ENCODE measurements around the gene RTN4IP1.
A peak's percentile ranks its signal among the peaks of the same experiment; 100 is the strongest.
"Not testable (repeated sequence)": the region's sequence is repeated elsewhere in the genome, so short reads cannot be mapped to it uniquely, and the experiment has no call there.

The RTN4IP1 gene

DNA sequence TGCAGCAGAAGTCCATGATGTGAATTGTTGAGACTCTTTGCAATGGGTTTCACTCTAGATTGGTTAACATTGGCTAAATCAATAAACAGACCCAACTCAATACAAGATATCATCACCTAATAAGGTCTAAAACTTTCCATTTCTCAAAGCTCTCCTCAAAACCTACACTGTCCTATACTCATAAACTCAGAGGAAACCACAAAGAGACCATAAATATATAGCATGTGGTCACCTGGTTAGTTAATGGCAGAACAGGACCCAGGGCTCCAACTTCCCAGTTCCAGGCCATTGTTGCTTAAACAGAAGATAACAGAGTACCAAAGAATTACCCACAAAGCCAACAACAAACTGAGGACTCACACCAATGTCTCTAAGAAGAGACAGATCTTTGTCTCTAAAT lies 12.0 kb downstream of the RTN4IP1 start:
- H3K4me3 Mint-ChIP-seq = no peak overlapping the region
- peaks cover 22% of the 10 kb centered on the region for H3K4me1 Mint-ChIP-seq (ENCODE audit: low read depth)
- no peaks in the 10 kb centered on the region for H3K9me3 Mint-ChIP-seq
- no peak overlapping the region for H3K27ac Mint-ChIP-seq
- H3K36me3 Mint-ChIP-seq (ENCODE audit: low read depth) = peaks cover 27% of the 10 kb centered on the region
- no peaks in the 10 kb centered on the region for H3K27me3 Mint-ChIP-seq

DNA sequence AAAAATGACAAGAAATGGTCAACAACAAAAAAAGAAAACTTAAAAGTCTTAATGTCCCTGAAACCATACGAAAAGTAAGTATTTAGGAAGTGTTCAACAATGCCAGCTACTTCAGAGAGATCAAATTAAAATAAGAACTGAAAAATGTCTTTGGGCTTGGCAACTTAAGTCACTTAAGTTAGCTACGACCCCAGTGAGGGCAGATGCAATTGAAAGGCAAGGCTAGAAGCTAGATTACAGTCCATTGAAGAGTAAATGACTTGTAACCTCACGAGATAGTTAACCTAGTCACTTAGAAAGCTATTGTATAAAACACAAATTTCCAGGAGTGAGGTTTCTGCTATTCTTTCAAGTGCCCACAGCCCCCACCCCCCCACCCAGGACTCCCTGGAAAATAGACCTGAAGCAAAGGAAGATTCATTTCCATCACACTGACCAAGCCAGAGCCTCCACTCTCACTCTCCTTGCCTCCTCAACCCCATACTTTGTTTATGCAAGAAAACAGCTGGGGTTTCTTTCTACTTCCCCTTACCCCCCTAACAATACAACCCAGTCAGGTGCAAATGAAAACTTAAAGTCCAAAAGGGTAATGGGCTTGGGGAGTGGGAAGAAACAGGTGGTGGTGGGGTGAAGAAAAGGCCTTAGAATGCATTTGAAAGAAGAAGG lies 14.6 kb downstream of the RTN4IP1 start:
- no peak overlapping the region for H3K4me3 Mint-ChIP-seq
- peaks cover 22% of the 10 kb centered on the region for H3K4me1 Mint-ChIP-seq (ENCODE audit: low read depth)
- H3K27me3 Mint-ChIP-seq = no peaks in the 10 kb centered on the region

DNA sequence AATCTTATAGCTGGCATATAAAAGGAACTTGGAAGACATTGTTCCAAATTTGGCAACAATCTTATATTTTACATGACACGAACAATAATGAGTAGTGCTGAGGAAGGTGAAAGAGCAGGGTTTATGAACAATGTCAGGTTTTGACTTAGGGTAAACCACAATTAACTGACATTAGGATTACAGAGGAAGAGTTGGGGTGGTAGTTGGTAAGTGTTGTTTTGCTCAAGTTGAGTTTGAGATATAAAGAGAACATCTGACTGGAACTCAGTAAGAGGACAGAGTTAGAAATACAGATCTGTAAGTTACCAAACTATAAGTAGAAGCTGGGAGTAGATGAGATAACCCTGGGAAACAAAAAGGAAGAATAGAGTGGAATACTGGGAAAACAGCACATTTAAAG lies 15.1 kb downstream of the RTN4IP1 start:
- Mint-ChIP-seq H3K9me3 (no peaks in the 10 kb centered on the region), H3K27me3 (no peaks in the 10 kb centered on the region), H3K36me3 (ENCODE audit: low read depth) (peaks cover 23% of the 10 kb centered on the region), H3K4me1 (ENCODE audit: low read depth) (peaks cover 22% of the 10 kb centered on the region), H3K27ac (no peak overlapping the region), H3K4me3 (no peak overlapping the region)

More for the DNA sequence above, 14.6 kb downstream of the RTN4IP1 start:
- H3K27ac Mint-ChIP-seq = no peak overlapping the region
- H3K9me3 Mint-ChIP-seq = no peaks in the 10 kb centered on the region
- H3K36me3 Mint-ChIP-seq (ENCODE audit: low read depth) = peaks cover 23% of the 10 kb centered on the region

DNA sequence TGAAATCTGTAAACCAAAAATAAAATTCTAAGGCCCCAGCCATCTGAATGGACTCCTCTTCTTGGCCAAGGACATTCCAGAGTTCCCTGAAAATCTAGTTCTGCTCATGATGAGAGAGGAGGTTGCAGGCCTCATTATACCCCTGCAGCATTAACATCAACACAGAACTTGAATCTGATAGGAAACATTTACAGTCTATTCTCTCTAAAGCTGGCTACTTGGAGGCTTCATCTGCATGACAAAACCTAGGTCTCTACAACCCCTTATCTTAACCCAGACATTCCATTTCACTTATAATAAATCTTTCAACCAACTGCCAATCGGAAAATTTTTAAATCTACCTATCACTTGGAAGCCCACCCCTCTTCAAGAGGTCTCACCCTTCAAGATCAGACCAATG lies 15.7 kb downstream of the RTN4IP1 start:
- H3K4me3 Mint-ChIP-seq = no peak overlapping the region
- H3K36me3 Mint-ChIP-seq (ENCODE audit: low read depth) = peaks cover 17% of the 10 kb centered on the region
- H3K27me3 Mint-ChIP-seq = no peaks in the 10 kb centered on the region
- H3K9me3 Mint-ChIP-seq = no peaks in the 10 kb centered on the region
- H3K27ac Mint-ChIP-seq = no peak overlapping the region
- peaks cover 22% of the 10 kb centered on the region for H3K4me1 Mint-ChIP-seq (ENCODE audit: low read depth)

DNA sequence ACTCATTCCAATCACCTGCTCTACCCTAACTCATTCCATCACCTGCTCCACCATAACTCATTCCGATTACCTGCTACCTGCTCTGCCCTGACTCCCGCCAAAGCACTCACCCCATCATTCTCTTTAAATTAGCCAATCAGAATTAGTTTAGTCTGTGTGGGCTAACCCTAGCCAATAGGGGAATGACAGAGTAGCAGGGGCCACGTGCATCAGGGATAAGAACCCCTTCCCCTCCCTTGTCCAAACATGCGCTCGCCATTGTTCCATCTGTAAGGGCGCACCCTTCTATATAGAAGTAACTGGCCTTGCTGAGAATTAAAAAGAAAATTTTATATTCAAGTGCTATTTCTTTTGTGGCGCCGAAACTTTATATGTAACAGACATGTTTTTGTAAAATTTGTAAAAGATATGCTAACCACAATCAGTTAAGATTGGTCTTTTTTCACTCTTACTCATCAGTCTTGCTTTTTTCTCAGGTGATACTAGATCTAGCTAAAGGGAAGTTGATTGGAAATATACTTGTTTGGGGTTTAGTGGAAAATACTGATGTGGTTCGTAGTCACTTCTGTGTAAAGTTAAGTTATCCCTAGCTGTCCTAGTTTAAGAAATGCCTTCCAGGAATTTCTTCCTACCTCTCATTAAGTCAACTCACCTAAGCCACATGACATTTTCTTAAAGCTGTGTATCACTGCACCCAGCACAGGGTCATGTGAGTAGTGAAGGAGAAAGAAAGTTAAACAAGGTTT lies 16.5 kb downstream of the RTN4IP1 start:
- Mint-ChIP-seq H3K27me3 (no peaks in the 10 kb centered on the region), H3K27ac (peak overlapping the region; percentile 57), H3K9me3 (no peaks in the 10 kb centered on the region), H3K36me3 (ENCODE audit: low read depth) (peaks cover 13% of the 10 kb centered on the region), H3K4me1 (ENCODE audit: low read depth) (peaks cover 22% of the 10 kb centered on the region), H3K4me3 (no peak overlapping the region)

DNA sequence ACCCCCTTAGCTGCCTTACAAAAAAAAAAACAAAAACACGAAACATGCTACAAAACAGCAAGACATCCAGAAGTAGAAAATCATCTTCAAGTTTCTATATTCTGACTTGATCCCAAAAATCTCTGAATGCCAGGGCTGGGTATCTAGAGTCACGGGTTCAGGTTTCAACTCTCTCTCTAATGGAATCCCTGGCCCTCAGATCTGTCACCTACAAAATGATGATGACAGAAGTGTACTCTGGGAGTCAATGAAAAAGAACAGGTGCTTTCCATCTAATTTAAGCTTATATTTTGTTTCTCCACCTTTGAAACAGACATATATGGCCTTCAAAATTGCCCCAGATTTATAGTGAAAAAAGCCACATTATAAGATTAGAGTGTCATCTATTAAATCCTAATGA lies 18.3 kb downstream of the RTN4IP1 start:
- Mint-ChIP-seq H3K4me1 (ENCODE audit: low read depth) (peaks cover 22% of the 10 kb centered on the region), H3K4me3 (no peak overlapping the region), H3K27me3 (no peaks in the 10 kb centered on the region), H3K27ac (no peak overlapping the region), H3K9me3 (no peaks in the 10 kb centered on the region), H3K36me3 (ENCODE audit: low read depth) (peaks cover 21% of the 10 kb centered on the region)

DNA sequence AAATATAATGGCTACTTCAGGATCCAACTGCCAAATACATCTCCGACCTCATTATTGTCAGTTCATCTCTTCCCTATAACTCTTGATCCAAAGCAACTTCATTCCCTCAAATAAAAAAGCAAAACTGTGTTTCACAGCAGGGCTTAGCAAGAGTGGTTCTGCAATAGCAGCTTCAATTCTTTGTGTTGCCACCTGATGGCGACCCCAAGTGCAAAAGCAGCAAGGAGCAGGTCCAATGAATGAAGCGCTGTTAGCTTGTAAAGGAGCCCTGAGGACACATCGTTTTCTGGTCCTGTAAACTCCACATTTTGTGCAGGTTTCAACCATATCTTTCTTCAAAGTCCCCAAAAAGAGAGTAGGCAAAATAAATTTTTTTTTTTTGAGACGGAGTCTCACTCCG lies 19.6 kb downstream of the RTN4IP1 start:
- Mint-ChIP-seq H3K4me3 (no peak overlapping the region), H3K36me3 (ENCODE audit: low read depth) (peaks cover 21% of the 10 kb centered on the region), H3K4me1 (ENCODE audit: low read depth) (peaks cover 22% of the 10 kb centered on the region), H3K27ac (no peak overlapping the region), H3K9me3 (no peaks in the 10 kb centered on the region), H3K27me3 (no peaks in the 10 kb centered on the region)

DNA sequence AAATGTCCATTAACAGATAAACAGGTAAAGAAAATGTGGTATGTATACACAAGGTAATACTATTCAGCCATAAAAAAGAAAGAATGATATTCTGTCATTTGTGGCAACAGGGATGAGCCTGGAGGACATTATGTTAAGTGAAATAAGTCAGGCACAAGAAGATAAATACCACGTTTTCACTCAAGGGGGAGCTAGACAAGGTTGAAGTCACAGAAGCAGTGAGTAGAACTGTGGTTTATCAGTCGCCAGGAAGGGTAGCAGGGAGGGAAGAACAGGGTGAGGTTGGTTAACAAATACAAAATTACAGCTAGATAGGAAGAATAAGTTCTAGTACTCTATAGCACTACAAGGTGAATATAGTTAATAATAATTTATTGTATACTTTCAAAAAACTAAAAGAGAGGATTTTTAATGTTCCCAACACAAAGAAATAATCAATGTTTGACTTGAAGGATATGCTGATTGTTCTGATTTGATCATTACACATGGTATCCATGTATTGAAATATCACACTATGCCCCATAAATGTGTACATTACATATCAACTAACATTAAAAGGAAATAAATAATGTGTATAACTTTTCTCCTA lies 21.1 kb downstream of the RTN4IP1 start:
- H3K36me3 Mint-ChIP-seq (ENCODE audit: low read depth) = peaks cover 15% of the 10 kb centered on the region
- no peak overlapping the region for H3K4me3 Mint-ChIP-seq
- H3K27ac Mint-ChIP-seq = no peak overlapping the region
- no peaks in the 10 kb centered on the region for H3K27me3 Mint-ChIP-seq
- H3K9me3 Mint-ChIP-seq = no peaks in the 10 kb centered on the region
- peaks cover 9% of the 10 kb centered on the region for H3K4me1 Mint-ChIP-seq (ENCODE audit: low read depth)

DNA sequence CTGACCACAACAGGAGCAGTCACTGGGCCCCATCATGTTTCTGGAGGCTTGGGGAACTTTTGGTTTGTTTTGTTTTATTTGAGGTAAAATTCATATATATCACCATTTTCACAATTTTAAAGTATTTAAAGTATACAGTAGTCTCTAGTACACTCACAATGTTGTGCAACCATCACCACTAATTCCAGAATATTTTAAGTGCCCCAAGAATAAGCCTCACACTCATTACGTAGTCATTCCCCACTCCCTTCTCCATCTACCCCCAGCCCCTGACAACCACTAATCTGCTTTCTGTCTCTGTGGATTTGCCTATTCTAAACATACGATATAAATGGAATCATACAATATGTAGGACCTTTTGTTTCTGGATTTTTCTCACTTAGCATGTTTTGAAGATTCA lies 29.0 kb downstream of the RTN4IP1 start:
- Mint-ChIP-seq H3K4me3 (no peak overlapping the region), H3K27ac (no peak overlapping the region), H3K27me3 (no peaks in the 10 kb centered on the region), H3K36me3 (ENCODE audit: low read depth) (peaks cover 29% of the 10 kb centered on the region), H3K4me1 (ENCODE audit: low read depth) (no peaks in the 10 kb centered on the region), H3K9me3 (no peaks in the 10 kb centered on the region)

DNA sequence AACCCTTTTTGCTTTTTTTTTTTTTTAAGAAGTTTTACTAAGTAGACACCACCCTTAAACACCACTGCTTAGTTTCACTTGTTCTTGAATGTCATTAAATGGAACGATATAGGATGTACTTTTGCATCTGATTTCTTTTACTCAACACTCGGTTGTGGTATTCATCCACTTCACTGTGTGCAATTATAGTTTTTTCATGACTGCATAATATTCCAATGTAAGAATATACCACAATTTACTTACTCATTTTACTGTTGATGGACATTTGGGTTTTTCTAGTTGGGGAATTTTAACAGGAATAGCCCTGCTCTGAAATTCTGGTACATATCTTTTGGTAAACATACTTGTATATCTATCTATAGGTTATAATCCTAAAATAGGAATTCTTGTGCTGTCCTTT lies 29.9 kb downstream of the RTN4IP1 start:
- no peaks in the 10 kb centered on the region for H3K27me3 Mint-ChIP-seq
- H3K9me3 Mint-ChIP-seq = no peaks in the 10 kb centered on the region
- H3K4me1 Mint-ChIP-seq (ENCODE audit: low read depth) = no peaks in the 10 kb centered on the region
- H3K36me3 Mint-ChIP-seq (ENCODE audit: low read depth) = peaks cover 29% of the 10 kb centered on the region
- H3K4me3 Mint-ChIP-seq = no peak overlapping the region
- no peak overlapping the region for H3K27ac Mint-ChIP-seq

DNA sequence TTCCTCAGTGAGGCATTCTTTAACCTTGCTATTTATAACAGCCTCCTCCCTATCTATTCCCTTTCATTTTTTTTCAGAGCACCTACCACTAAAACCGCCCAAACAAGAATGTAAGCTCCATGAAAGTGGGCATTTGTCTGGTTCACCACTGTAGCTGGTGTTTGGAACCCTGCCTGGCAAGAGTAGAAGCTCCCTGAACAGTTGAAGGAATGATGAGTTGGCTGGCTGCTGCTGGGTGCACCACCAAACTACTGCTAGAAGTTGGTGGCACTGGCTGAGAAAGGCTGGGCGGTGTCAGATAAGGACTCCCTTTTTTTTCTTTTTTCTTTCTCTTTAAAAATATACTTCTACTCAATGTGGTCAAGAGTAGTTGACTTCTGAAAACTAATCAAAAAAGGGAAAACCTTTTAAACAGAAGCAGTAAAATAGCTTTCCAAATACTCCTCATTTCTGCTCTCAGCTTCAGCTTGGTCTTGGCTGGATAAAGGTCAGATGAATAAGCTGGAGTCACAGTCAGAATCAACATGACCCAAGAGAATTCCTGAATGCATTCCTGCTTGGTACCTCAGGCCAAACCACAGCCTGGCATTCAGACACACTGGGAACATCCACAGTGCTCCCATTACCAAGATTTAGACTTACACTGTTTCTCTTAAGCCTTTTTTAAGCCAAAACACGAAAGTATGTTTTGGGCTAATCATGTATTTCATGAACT lies 38.0 kb downstream of the RTN4IP1 start:
- Mint-ChIP-seq H3K9me3 (no peaks in the 10 kb centered on the region), H3K27me3 (no peaks in the 10 kb centered on the region), H3K4me1 (ENCODE audit: low read depth) (no peaks in the 10 kb centered on the region), H3K4me3 (no peak overlapping the region), H3K27ac (no peak overlapping the region), H3K36me3 (ENCODE audit: low read depth) (peaks cover 20% of the 10 kb centered on the region)

DNA sequence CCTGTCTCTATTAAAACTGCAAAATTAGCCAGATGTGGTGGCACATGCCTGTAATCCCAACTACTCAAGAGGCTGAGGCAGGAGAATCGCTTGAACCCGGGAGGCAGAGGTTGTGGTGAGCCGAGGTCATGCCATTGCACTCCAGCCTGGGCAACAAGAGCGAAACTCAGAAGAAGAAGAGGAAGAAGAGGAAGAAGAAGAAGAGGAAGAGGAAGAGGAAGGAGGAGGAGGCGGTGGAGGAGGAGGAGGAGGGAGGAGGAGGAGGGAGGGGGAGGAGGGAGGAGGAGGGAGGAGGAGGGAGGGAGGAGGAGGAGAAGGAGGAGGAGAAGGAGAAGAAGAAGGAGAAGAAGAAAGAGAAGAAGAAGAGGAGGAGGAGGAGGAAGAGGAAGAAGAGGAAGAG lies 40.4 kb downstream of the RTN4IP1 start:
- H3K4me1 Mint-ChIP-seq (ENCODE audit: low read depth) = not testable (repeated sequence)

DNA sequence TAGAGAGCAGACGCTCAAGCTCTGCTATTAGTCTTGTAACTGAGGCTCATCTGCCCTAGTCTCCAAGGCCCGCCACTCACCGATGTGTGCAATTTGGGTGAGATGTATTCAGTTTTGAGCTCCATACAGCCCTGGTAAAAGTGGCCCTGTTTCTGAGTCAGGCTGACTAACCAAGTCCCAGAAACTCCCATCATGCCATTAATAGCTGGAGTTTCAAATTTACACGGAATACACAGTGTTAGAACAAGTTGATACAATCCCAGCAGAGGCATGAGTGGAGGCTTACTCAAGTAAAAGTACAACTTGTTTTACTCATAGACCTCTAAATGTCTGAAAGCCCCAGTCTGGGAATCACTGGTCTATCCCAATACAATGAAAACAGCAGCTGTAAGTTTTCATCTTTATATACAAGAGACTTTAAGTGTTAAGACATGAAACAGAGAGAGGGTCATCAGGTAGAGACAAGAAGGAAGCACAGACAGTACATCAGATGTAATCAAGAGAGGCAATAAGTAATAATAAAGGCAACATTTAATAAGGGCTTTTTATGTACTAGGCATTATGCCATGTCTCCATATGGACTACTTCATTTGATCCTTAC lies 42.4 kb downstream of the RTN4IP1 start:
- Mint-ChIP-seq H3K4me3 (no peak overlapping the region), H3K9me3 (no peaks in the 10 kb centered on the region), H3K4me1 (ENCODE audit: low read depth) (no peaks in the 10 kb centered on the region), H3K27me3 (no peaks in the 10 kb centered on the region), H3K27ac (no peak overlapping the region), H3K36me3 (ENCODE audit: low read depth) (peaks cover 25% of the 10 kb centered on the region)

More for the DNA sequence above, 40.4 kb downstream of the RTN4IP1 start:
- H3K27me3 Mint-ChIP-seq, H3K27ac Mint-ChIP-seq, H3K9me3 Mint-ChIP-seq, H3K4me3 Mint-ChIP-seq: not testable (repeated sequence)
- peaks cover 20% of the 10 kb centered on the region for H3K36me3 Mint-ChIP-seq (ENCODE audit: low read depth)

DNA sequence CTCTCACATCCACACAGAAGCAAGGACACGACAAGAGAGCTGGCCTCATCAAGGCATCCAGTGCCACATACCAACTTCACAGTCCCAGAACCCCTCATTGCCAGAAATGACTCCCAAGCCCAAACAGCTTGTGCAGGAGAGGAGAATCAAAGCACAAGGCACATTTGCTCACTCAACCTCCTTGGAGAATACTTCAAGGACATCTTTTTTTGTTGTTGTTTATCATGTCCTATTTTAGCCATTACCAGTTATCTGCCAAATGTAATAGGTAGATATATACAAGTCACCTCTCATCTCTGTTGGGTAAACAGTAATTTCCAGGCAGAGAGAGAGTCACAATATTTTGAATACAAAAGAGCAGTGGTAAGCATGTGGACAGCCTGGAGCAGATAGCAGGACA lies 47.8 kb downstream of the RTN4IP1 start:
- Mint-ChIP-seq H3K36me3 (ENCODE audit: low read depth) (peaks cover 14% of the 10 kb centered on the region), H3K27ac (peak overlapping the region; percentile 5), H3K27me3 (no peaks in the 10 kb centered on the region), H3K4me1 (ENCODE audit: low read depth) (no peaks in the 10 kb centered on the region), H3K4me3 (no peak overlapping the region), H3K9me3 (no peaks in the 10 kb centered on the region)

DNA sequence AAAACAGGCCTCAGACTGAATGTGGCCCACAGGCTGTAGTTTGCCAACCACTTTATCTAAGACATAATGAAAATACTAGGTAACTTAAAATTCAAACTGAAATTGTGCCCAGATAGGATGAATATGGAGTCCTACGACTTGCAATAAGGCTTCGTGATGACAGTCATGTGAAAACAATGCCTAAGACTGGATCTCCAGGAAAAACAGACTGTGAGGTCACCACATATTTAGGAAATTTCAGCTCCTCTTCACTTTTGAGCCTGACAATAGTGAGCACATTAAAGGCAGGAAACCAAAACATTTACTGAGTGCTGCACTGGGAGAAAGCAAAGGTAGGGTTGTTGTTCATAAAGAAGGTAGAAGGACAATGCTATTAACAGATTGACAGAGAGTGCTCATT lies 50.0 kb downstream of the RTN4IP1 start:
- Mint-ChIP-seq H3K9me3 (no peaks in the 10 kb centered on the region), H3K27me3 (no peaks in the 10 kb centered on the region), H3K4me1 (ENCODE audit: low read depth) (peaks cover 6% of the 10 kb centered on the region), H3K27ac (no peak overlapping the region), H3K36me3 (ENCODE audit: low read depth) (peaks cover 17% of the 10 kb centered on the region), H3K4me3 (no peak overlapping the region)

Measured in stimulated activated naive CD8-positive, alpha-beta T cell treated with anti-CD3 and anti-CD28 coated beads, Interleukin-15, Interleukin-2, amounts not matched to agents 100 ng/mL and 50 ng/mL, for 24 hours (primary cell).